Fibroblast of villous mesenchyme (primary cell): ENCODE measurements around the gene CAVIN2. TPM values are rescaled to one million over a fixed set of nuclear protein-coding genes. Genes with fewer than 3 reads are reported as not detected.

Source experiments
- DNase-seq: peaks from one replicate; pipeline ENCODE4 v3.0.0-alpha.2; 2010; ENCODE audit warnings: low read depth
- H3K4me3 ChIP-seq: 2 replicates; pipeline ENCODE4 v1.5.1; 2011; ENCODE audit warnings: low read depth, mild to moderate bottlenecking, low read length
- total RNA-seq: library from RNA; depleted of rRNA; stranded (reverse); fragments of >200 nt; gene quantifications from 2 replicates; pipeline ENCODE4 v1.2.3, GENCODE V29; 2012
- TF ChIP-seq, protein P1 (sequence below): IDR thresholded peaks from 2 replicates; pipeline ENCODE4 v1.5.1; 2012; ENCODE audit warnings: low read depth, mild to moderate bottlenecking, low read length; ENCODE audit not compliant: insufficient read depth

Gene CAVIN2
- total RNA-seq, 1 donor = 21.6 TPM

DNA sequence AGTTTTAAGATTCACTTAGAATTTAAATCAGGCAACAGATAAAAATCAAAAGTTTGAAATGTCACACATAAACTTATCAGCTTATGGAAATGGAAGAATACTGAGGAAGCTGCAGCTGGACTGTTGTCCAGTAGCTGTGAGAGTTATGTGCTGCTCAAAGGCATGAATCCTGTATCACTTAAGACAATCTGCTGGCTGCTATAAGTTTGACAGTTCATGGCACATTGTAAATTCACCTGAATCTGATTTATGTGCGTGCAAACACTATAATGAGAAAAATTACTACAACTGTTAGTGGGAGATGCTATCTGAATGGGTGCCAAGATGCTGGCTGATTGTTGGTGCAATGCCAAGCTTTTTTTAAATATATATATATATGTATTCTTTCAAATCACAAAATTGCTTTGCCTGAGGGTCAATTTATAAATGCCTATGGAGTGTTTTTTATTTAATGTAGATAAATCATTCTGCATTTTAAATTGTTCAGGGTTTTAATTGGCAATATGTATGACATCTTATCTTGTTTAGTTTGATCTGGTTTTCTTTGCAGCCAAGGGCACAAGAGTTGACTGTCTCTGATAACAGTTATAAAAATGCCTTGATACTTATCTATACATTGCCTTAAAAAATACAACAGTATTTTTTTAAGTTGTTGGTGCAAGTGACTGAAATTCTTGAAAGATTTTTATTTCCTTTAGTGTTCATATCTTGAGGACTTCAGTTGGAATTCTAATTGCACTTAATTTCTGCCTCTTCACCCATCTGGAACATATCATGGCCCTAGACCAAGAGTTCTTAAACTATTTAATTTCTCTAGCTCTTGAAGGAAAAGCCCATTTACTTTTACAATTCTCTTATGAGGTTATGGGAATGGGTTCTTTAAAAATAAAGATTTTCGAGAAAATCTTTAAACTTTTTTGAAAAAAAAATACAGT is 48.7 kb downstream of the CAVIN2 start:
- TF ChIP-seq, protein P1, sequence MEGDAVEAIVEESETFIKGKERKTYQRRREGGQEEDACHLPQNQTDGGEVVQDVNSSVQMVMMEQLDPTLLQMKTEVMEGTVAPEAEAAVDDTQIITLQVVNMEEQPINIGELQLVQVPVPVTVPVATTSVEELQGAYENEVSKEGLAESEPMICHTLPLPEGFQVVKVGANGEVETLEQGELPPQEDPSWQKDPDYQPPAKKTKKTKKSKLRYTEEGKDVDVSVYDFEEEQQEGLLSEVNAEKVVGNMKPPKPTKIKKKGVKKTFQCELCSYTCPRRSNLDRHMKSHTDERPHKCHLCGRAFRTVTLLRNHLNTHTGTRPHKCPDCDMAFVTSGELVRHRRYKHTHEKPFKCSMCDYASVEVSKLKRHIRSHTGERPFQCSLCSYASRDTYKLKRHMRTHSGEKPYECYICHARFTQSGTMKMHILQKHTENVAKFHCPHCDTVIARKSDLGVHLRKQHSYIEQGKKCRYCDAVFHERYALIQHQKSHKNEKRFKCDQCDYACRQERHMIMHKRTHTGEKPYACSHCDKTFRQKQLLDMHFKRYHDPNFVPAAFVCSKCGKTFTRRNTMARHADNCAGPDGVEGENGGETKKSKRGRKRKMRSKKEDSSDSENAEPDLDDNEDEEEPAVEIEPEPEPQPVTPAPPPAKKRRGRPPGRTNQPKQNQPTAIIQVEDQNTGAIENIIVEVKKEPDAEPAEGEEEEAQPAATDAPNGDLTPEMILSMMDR = no peak
- no peak overlapping the region for H3K4me3 ChIP-seq
- no peak for DNase-seq

DNA sequence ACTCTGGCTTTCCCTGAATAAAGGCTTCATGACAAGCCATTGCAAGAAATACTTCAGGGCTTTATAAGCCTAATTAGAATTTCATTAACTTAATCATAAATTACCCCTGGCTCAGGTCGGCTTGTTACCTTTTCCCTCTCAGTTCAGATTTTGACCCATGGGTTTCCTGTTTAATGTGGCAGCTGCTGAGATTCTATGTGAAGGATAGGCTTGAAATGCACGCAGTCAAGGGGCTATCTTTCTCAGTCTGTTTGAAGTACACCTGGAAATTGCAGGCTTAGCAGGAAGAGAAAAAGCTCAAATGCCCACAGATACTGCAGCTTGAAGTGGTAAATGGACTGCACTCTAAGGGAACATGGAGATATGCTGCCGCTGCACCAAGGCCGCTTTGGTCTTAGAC is 49.4 kb downstream of the CAVIN2 start:
- H3K4me3 ChIP-seq = no peak overlapping the region
- TF ChIP-seq, protein P1 = no peak
- no peak for DNase-seq

DNA sequence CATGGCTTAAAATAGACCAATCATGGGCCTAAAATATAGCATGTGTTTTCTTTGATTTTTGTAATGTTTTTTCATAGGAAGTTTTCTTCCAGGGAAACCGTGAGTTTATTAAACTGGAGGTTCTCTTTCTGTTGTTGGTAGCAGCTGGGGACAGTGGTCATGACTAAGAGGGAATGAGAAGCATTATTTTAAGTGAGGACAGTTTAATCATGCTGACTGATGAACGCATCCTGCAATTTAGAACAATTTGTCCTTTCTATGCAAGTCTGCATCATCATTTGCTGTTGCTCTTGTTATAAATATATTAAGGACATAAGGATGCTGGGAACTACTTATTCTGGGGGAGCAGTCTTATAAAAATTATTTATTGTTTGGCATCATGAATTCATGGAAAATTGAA is 51.2 kb downstream of the CAVIN2 start:
- H3K4me3 ChIP-seq = no peak overlapping the region
- no peak for DNase-seq
- TF ChIP-seq, protein P1 = no peak

DNA sequence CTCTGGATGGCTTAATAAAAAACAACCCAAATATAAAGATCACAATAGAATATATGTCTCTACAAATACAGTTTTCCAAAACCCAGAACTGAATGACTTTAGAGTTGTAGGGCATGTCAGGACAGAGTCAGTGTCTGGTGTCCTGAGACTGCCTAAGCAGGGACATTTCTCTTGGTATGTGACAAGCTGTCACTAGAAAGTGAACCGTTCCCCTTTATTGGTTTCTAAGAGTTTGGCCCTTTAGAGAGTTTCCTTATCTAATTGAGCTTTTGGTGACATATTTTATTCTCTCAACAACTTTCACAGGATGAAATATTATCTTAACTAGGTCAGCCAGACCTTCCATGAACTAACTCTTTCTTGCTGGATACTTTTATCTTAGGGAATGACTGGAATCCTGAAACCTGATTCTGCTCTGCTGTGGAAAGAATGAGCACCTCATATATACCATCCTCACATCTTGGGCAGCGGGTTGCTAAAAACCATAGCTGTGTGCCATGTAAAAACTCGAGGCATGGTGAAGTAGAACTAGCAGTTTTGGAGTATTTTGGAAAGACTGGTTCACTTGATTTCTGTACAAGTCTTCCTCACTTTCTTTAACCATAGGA is 54.8 kb downstream of the CAVIN2 start:
- no peak for DNase-seq

DNA sequence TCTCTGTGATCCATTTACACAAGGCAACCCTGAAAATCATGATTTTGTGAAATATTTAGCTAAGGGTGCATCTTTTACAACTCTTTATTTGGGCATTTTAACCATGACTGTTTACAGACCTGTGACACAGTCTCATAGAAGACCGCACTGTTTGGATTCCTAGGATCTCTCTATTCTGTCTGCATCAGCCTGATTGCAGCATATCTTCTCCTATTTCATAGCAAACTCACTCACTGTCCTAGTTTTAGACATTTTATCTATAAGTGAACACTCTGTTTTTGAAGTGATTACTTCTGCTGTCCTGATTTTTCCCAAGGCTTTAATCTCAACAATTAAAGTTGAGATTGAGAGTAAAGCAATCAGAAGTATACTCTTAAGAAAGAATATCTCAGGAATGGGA is 56.2 kb downstream of the CAVIN2 start:
- DNase-seq = peak; percentile 51
- no peak overlapping the region for H3K4me3 ChIP-seq
- TF ChIP-seq, protein P1 = no peak

More for the DNA sequence above, 54.8 kb downstream of the CAVIN2 start:
- no peak overlapping the region for H3K4me3 ChIP-seq
- TF ChIP-seq, protein P1 = no peak

DNA sequence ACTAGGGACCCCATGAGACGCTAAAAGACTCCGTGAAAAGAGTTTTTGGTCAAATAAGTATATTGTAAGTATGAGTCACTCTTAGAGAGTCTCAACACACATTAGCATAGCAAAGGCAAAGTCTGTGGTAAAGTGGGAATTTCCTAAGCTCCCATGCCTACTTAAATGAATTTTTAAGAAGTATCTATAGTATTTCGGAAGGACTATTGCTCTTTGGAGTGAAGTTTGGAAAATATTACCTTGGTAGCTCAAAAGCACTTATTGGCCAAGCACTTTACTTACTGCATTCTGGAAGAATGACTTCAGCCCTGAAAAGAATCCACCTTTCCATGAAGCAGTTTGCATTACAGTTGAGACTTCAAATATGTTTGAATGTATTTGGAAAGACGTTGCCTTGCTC is 57.1 kb downstream of the CAVIN2 start:
- H3K4me3 ChIP-seq = no peak overlapping the region
- TF ChIP-seq, protein P1 = no peak
- no peak for DNase-seq
